K562 (cell line): ENCODE measurements around the gene ZNF598. TPM values are rescaled to one million over a fixed set of nuclear protein-coding genes. Genes with fewer than 3 reads are reported as not detected.

Experiments
- COPS2 ChIP-seq: fragments of 450-650 bp; conservative IDR thresholded peaks from 2 replicates; pipeline ENCODE4 v1.6.1; 2016; ENCODE audit warnings: mild to moderate bottlenecking, moderate library complexity
- DLX4 ChIP-seq: fragments of 250-450 bp; sonication (Bioruptor Pico); IDR thresholded peaks from 2 replicates; pipeline ENCODE4 v1.6.1; 2021; ENCODE audit warnings: mild to moderate bottlenecking
- FOXJ2 ChIP-seq: fragments of 200-800 bp; sonication (Bioruptor generic); IDR thresholded peaks from 2 replicates; pipeline ENCODE4 v1.6.1; 2016; ENCODE audit warnings: missing genetic modification characterization, missing compliant biosample characterization
- KLF1 ChIP-seq: fragments of 450-650 bp; IDR thresholded peaks from 2 replicates; pipeline ENCODE4 v1.6.1; 2016; ENCODE audit warnings: missing genetic modification characterization, missing compliant biosample characterization
- MXD1 ChIP-seq: fragments of 250-450 bp; sonication (Bioruptor Pico); IDR thresholded peaks from 2 replicates; pipeline ENCODE4 v1.8.0; 2021; ENCODE audit warnings: borderline replicate concordance, mild to moderate bottlenecking, moderate library complexity; ENCODE audit not compliant: poor library complexity, severe bottlenecking
- NR2C2 ChIP-seq, 2 experiments: fragments of 200-800 bp in 1 of 2; sonication (Bioruptor generic) in 1 of 2; sonication (generic) in 1 of 2; formaldehyde crosslinking in 1 of 2; IDR thresholded peaks; 2 replicates each; pipeline versions ENCODE4 v1.6.1 to v1.8.0; 2016 to 2022; ENCODE audit warnings: mild to moderate bottlenecking in 1 of 2, missing compliant biosample characterization in 1 of 2, missing genetic modification characterization in 1 of 2, missing genetic modification reagents in 1 of 2
- PRDM10 ChIP-seq: fragments of 450-650 bp; IDR thresholded peaks from 2 replicates; pipeline ENCODE4 v1.6.1; 2018; ENCODE audit not compliant: partially characterized antibody
- RBFOX2 ChIP-seq: fragments of 200-400 bp; formaldehyde crosslinking; IDR thresholded peaks from 2 replicates; pipeline ENCODE4 v1.6.1; 2017; ENCODE audit warnings: low read depth, mild to moderate bottlenecking, low read length, moderate library complexity
- SMARCA5 ChIP-seq: fragments of 450-650 bp; IDR thresholded peaks from 2 replicates; pipeline ENCODE4 v1.6.1; 2016
- TSHZ1 ChIP-seq: fragments of 250-450 bp; sonication (Bioruptor Pico); IDR thresholded peaks from 2 replicates; pipeline ENCODE4 v1.4.0; 2020; ENCODE audit warnings: mild to moderate bottlenecking, moderate library complexity
- ZBED1 ChIP-seq: IDR thresholded peaks from 2 replicates; pipeline ENCODE4 v1.6.1; 2014
- ZBTB1 ChIP-seq: sonication (generic); formaldehyde crosslinking; IDR thresholded peaks from 2 replicates; pipeline ENCODE4 v1.8.1; 2023; ENCODE audit warnings: missing genetic modification reagents, low read depth, mild to moderate bottlenecking, borderline replicate concordance
- ZBTB11 ChIP-seq, 3 experiments: fragments of 200-800 bp in 1 of 3; fragments of 250-450 bp in 1 of 3; fragments of 450-650 bp in 1 of 3; sonication (Bioruptor Pico) in 1 of 3; sonication (Bioruptor generic) in 1 of 3; formaldehyde crosslinking in 1 of 3; IDR thresholded peaks; 2 replicates each; pipeline versions ENCODE4 v1.6.1 to v1.8.0; 2016 to 2022; ENCODE audit warnings: mild to moderate bottlenecking in 2 of 3, missing genetic modification characterization in 2 of 3, missing compliant biosample characterization in 1 of 3, moderate library complexity in 1 of 3
- ZNF584 ChIP-seq: fragments of 200-800 bp; sonication (Bioruptor generic); IDR thresholded peaks from 2 replicates; pipeline ENCODE4 v1.6.1; 2016; ENCODE audit warnings: low read depth, mild to moderate bottlenecking, missing genetic modification characterization, missing compliant biosample characterization
- polyA plus RNA-seq, 8 experiments: library from polyadenylated mRNA; depleted of rRNA in 4 of 8; stranded (reverse) in 5 of 8; unstranded in 3 of 8; fragments of >200 nt; fragmentation: Nextera tagmentation in 2 of 8; fragmentation: Illumina TruSeq in 1 of 8; extraction: Ambion mirVana in 2 of 8; extraction: Trizol in 1 of 8; gene quantifications; 2 replicates each; pipeline versions ENCODE4 v1.2.1 to v1.2.3, GENCODE V29; 2011 to 2014; ENCODE audit warnings: inconsistent platforms in 1 of 8, missing spikeins in 1 of 8
- total RNA-seq, 7 experiments: library from RNA; depleted of rRNA in 6 of 7; stranded (reverse); fragments of >200 nt in 6 of 7; fragmentation: Illumina TruSeq in 2 of 7; extraction: Trizol in 2 of 7; gene quantifications; 2 replicates each; pipeline versions ENCODE4 v1.2.1 to v1.2.3, GENCODE V29; 2011 to 2021; ENCODE audit warnings: low replicate concordance in 1 of 7

Gene ZNF598
- total and polyA plus RNA-seq, 9 of the 15 experiments (the other 6 are each of a cell fraction or from before 2014, with no cell fraction given), result 0.11 to 115 (median 29.6) TPM

- TF ChIP-seq PRDM10 (no peak), ZBTB11 (CRISPR knock-in tag; IDR thresholded peaks at IDR 0.05) (peak in 1 of 3 experiments; percentile 58; a peak in 1 of 6 replicates), KLF1 (0 out of 2 replicates have a peak, but pooled peaks have one; percentile 7), ZBED1 (no peak), DLX4 (CRISPR knock-in tag) (no peak), NR2C2 (CRISPR knock-in tag; IDR thresholded peaks at IDR 0.05) (no peak), NR2C2 (tag; IDR thresholded peaks at IDR 0.05) (peak; percentile 86; the same call in 1 of the 2 replicates), TSHZ1 (CRISPR knock-in tag) (no peak), ZNF584 (CRISPR knock-in tag) (0 out of 2 replicates have a peak, but pooled peaks have one; percentile 19), FOXJ2 (0 out of 2 replicates have a peak, but pooled peaks have one; percentile 1), MXD1 (CRISPR knock-in tag) (no peak), ZBTB1 (no peak), SMARCA5 (no peak), RBFOX2 (peak; percentile 51; the same call in 1 of the 2 replicates), COPS2 (no peak)
Measured at GRCh38 chr16:2048116-2048543, 38.5 kb upstream of the ZNF598 start (continued).
